Stomach (tissue), 4 donors: ENCODE measurements around the gene RAB3GAP1.

Source experiments
- CTCF ChIP-seq, 7 experiments: fragments of 450-650 bp in 4 of 7; fragments of 200-600 bp in 3 of 7; sonication (generic) in 3 of 7; IDR thresholded peaks; one replicate each; pipeline ENCODE4 v1.5.1; 2016 to 2019; ENCODE audit warnings: antibody characterized with exemption in 7 of 7, control low read depth in 2 of 7, mild to moderate bottlenecking in 1 of 7
- EP300 ChIP-seq: sonication (generic); formaldehyde crosslinking; IDR thresholded peaks from one replicate; pipeline ENCODE4 v1.6.1; 2017; ENCODE audit warnings: antibody characterized with exemption
- POLR2A ChIP-seq, 4 donors: fragments of 450-650 bp; IDR thresholded peaks; one replicate each; pipeline ENCODE4 v1.6.1; 2016; ENCODE audit warnings: antibody characterized with exemption in 4 of 4, control low read depth in 2 of 4, mild to moderate bottlenecking in 1 of 4, moderate library complexity in 1 of 4
- POLR2AphosphoS5 ChIP-seq, 3 donors: sonication (generic); formaldehyde crosslinking; IDR thresholded peaks; one replicate each; pipeline ENCODE4 v1.6.1; 2016; ENCODE audit warnings: antibody characterized with exemption in 3 of 3

- TF ChIP-seq CTCF (IDR thresholded peaks at IDR 0.05): no peak
- no peak for TF ChIP-seq POLR2AphosphoS5 (IDR thresholded peaks at IDR 0.05)
- no peak for TF ChIP-seq POLR2A (IDR thresholded peaks at IDR 0.05)
- TF ChIP-seq EP300: no peak
These were observed 90.2 kb downstream of the RAB3GAP1 start for GRCh38 chr2:135142323-135142722.
